ENCODE data around the gene TMEM92.

- TF ChIP-seq ZFP30 (CRISPR knock-in tag; IDR thresholded peaks at IDR 0.05) (no peak), TCF4 (CRISPR knock-in tag; IDR thresholded peaks at IDR 0.05; ENCODE audit: borderline replicate concordance) (no peak), ZNF70 (CRISPR knock-in tag; IDR thresholded peaks at IDR 0.05) (no peak)
- TF ChIP-seq, protein P1, sequence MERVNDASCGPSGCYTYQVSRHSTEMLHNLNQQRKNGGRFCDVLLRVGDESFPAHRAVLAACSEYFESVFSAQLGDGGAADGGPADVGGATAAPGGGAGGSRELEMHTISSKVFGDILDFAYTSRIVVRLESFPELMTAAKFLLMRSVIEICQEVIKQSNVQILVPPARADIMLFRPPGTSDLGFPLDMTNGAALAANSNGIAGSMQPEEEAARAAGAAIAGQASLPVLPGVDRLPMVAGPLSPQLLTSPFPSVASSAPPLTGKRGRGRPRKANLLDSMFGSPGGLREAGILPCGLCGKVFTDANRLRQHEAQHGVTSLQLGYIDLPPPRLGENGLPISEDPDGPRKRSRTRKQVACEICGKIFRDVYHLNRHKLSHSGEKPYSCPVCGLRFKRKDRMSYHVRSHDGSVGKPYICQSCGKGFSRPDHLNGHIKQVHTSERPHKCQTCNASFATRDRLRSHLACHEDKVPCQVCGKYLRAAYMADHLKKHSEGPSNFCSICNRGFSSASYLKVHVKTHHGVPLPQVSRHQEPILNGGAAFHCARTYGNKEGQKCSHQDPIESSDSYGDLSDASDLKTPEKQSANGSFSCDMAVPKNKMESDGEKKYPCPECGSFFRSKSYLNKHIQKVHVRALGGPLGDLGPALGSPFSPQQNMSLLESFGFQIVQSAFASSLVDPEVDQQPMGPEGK (CRISPR knock-in tag; IDR thresholded peaks at IDR 0.05; ENCODE audit: borderline replicate concordance), result no peak
Observed at GRCh38 chr17:50266384-50267073, 7.7 kb upstream of the TMEM92 start.

All from SK-N-SH treated with all-trans-retinoic acid at 6 μM for 48 hours (cell line).